ENCODE data around the gene TRAPPC6A.

TRAPPC6A gene

DNA sequence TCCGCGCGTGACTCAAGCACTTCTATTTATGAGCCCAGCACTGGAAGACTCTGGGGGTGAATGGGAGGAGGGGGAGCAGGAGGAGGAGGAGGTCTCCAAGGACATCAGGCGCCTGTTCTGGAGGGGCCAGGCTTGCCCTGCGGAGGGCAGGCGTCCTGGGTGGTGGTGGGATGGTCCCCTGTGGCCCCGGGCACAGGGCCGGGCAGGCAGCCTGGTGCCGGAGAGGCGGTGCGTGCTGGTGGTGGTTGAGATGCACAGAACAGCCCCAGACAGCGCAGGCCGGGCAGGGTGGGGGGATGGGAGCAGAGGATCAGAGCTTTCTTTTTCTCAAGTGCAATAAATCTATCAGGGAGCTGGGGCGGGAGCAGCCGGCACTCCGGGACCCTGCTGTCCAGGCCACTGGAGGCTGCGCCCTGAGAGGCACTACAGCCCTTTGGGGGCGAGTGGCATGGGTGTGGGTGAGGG, 31.3 kb downstream of the TRAPPC6A start:
- Mint-ChIP-seq H3K4me1 (peaks cover 23% of the 10 kb centered on the region), H3K9me3 (no peaks in the 10 kb centered on the region), H3K27ac (ENCODE audit: low read depth) (no peak overlapping the region), H3K4me3 (no peak overlapping the region), H3K27me3 (no peaks in the 10 kb centered on the region), H3K36me3 (ENCODE audit: insufficient read depth) (peaks cover 7% of the 10 kb centered on the region)
- ATAC-seq (replicated peaks; ENCODE audit: extremely low read depth, poor library complexity, severe bottlenecking), result no peak
- DNase-seq (ENCODE audit: low spot score in 2 of 2), result no peak

DNA sequence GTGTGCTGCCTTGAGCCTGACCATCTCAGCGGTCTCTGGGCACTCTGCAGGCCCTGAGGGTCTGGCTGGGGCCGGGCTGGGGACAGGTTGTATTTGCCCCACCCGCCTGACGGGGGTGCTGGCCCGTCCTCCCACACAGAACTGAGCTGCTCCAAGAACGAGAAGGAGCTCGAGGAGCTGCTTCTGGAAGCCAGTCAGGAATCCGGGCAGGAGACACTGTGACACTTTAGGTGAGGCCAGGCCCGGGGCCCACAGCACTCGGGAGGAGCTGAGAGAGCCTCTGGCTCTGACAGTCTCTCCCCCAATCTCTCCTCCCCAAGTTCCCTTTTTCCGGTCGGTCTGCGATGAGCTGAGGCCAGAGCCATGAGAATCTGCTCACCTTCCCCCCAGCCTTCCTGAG, 31.8 kb downstream of the TRAPPC6A start:
- no peaks in the 10 kb centered on the region for H3K9me3 Mint-ChIP-seq
- no peak for DNase-seq (ENCODE audit: low spot score in 2 of 2)
- peaks cover 5% of the 10 kb centered on the region for H3K36me3 Mint-ChIP-seq (ENCODE audit: insufficient read depth)
- H3K4me1 Mint-ChIP-seq, result peaks cover 18% of the 10 kb centered on the region
- no peak overlapping the region for H3K4me3 Mint-ChIP-seq
- ATAC-seq (replicated peaks; ENCODE audit: extremely low read depth, poor library complexity, severe bottlenecking), result no peak
- H3K27me3 Mint-ChIP-seq, result no peaks in the 10 kb centered on the region
- no peak overlapping the region for H3K27ac Mint-ChIP-seq (ENCODE audit: low read depth)

DNA sequence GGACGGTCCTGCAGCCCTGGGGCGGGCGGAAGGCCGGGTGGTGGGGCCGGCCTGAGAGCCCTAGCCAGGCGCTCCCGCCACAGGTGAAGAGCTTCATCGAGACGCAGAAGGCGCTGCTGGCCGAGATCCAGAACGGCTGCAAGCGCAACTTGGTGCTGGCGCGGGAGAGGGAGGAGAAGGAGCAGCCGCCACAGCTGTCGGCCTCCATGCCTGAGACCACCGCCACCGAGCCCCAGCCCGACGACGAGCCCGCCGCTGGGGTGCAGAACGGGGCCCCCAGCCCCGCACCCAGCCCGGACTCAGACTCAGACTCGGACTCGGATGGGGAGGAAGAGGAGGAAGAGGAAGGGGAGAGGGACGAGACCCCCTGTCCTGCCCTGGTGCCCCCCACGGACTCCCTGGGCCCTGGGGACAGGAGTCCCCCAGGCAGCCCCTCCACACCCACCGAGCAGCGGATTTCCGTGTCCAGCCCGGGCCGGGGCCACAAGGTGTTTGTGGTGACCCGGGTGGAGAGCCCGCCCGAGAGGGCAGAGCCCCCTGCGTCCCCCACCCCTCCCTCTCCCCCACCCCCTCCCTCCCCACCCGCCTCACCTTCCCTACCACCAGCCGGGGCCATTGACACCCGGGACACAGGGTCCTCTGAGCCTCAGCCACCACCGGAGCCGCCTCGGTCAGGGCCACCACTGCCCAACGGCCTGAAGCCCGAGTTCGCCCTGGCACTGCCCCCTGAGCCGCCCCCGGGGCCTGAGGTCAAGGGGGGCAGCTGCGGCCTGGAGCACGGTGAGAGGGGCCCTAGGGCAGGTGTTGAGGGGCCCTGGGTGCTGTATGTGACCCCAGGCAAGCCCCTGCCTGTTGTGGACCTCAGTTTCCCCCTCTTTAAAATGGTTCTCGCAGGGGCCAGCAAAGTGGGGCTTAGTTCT, 32.5 kb downstream of the TRAPPC6A start:
- Mint-ChIP-seq H3K4me3 (no peak overlapping the region), H3K4me1 (peaks cover 16% of the 10 kb centered on the region), H3K36me3 (ENCODE audit: insufficient read depth) (peaks cover 6% of the 10 kb centered on the region), H3K27ac (ENCODE audit: low read depth) (no peak overlapping the region), H3K27me3 (no peaks in the 10 kb centered on the region), H3K9me3 (no peaks in the 10 kb centered on the region)
- ATAC-seq (replicated peaks; ENCODE audit: extremely low read depth, poor library complexity, severe bottlenecking) (no peak), DNase-seq (ENCODE audit: low spot score in 2 of 2) (no peak)

DNA sequence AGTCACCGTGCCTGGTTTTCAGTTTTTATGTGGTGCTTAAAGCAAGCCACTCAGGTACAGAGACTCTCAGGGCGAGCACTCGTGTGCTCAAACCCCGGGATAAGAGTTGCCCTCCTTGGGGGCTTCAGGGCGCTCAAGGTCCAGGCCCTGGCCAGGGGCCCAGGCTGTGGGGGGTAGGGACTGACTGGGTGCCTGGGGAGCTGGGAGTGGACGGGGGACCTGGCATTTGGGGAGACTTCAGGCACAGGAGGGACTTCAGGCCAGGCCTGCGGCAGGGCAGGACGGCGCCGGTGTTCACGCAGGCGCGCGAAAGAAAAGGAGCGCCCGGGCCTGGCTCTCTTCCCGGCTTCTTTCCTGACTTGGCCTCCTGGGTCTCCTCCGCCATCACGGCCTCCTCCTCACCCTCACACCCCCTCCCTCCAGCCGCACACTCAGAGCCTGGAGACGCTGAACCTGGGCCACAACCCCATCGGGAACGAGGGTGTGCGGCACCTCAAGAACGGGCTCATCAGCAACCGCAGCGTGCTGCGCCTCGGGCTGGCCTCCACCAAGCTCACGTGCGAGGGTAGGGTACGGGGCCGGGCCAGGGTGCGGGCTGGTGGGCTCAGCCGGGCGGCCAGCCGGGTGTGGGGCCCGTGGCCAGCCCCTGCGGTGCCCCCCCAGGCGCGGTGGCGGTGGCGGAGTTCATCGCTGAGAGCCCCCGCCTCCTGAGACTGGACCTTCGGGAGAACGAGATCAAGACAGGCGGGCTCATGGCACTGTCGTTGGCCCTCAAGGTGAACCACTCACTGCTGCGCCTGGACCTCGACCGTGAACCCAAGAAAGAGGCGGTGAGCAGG, 33.4 kb downstream of the TRAPPC6A start:
- DNase-seq (ENCODE audit: low spot score in 2 of 2) (no peak), ATAC-seq (replicated peaks; ENCODE audit: extremely low read depth, poor library complexity, severe bottlenecking) (no peak)
- H3K36me3 Mint-ChIP-seq (ENCODE audit: insufficient read depth), result peaks cover 9% of the 10 kb centered on the region

DNA sequence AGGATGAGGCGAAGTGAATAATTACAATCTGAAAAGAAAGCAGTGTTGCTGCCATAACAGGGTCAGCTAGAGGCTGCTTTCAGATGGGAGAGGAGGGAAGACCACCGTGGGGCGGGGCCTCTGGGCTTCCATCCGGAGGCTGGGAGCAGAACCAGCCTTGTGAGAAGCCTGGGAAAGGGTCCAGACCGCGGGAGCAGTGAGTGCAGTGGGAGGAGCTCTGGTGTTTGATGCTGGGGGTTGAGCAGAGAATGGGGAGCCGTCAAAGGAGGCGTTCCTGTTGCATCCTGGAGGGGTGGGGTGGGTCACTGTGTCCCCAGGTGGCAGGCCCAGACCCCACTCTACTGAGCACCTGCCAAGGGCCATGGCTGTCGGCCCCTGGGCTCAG, 35.3 kb downstream of the TRAPPC6A start:
- H3K27ac Mint-ChIP-seq (ENCODE audit: low read depth), result peak overlapping the region; percentile 53
- peaks cover 14% of the 10 kb centered on the region for H3K4me1 Mint-ChIP-seq
- DNase-seq (ENCODE audit: low spot score in 2 of 2) (no peak), ATAC-seq (replicated peaks; ENCODE audit: extremely low read depth, poor library complexity, severe bottlenecking) (no peak)
- no peaks in the 10 kb centered on the region for H3K9me3 Mint-ChIP-seq
- no peak overlapping the region for H3K4me3 Mint-ChIP-seq
- H3K36me3 Mint-ChIP-seq (ENCODE audit: insufficient read depth), result peaks cover 9% of the 10 kb centered on the region
- no peaks in the 10 kb centered on the region for H3K27me3 Mint-ChIP-seq

More for the DNA sequence above, 33.4 kb downstream of the TRAPPC6A start:
- Mint-ChIP-seq H3K9me3 (no peaks in the 10 kb centered on the region), H3K4me1 (peaks cover 15% of the 10 kb centered on the region), H3K27me3 (no peaks in the 10 kb centered on the region), H3K27ac (ENCODE audit: low read depth) (no peak overlapping the region), H3K4me3 (no peak overlapping the region)

- ATAC-seq (replicated peaks; ENCODE audit: extremely low read depth, poor library complexity, severe bottlenecking) (no peak), DNase-seq (ENCODE audit: low spot score in 2 of 2) (no peak)
- Mint-ChIP-seq H3K4me1 (peaks cover 19% of the 10 kb centered on the region), H3K27ac (ENCODE audit: low read depth) (peak overlapping the region; percentile 53), H3K4me3 (no peak overlapping the region), H3K27me3 (no peaks in the 10 kb centered on the region), H3K36me3 (ENCODE audit: insufficient read depth) (peaks cover 8% of the 10 kb centered on the region), H3K9me3 (no peaks in the 10 kb centered on the region)
These were observed 35.9 kb downstream of the TRAPPC6A start for GRCh38 chr19:45142016-45142725.

DNA sequence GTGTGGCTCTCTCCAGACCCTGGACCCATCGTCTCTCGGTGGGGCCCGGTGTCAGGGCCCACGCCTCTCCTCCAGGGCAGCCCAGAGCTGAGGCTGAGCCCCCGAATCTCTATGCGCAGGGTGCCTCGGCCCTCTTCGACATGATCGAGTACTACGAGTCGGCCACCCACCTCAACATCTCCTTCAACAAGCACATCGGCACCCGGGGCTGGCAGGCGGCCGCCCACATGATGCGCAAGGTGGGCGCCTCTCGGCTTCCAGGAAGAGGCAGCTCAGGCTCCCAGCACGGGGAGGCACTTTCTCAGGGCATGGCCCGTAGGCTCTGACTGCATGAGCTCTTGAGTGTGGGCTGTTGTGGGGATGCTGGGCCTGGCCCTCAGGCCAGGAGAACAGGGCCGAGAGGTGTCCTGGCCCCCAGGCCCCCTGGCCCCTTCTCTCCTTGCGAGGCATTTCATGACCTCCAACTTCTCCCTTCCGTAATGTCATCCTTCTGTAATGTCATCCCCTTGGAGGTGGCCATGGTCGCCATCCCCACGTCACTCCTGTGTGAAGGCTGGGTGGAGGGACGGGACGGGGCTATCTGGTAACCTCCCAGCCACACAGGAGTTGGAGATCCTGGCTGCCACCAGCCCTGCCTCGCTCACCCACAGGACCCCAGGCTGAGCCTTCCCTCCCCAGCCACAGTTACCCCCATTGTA, 36.7 kb downstream of the TRAPPC6A start:
- no peaks in the 10 kb centered on the region for H3K27me3 Mint-ChIP-seq
- H3K4me3 Mint-ChIP-seq, result no peak overlapping the region
- DNase-seq (ENCODE audit: low spot score in 2 of 2) (no peak), ATAC-seq (replicated peaks; ENCODE audit: extremely low read depth, poor library complexity, severe bottlenecking) (no peak)
- H3K4me1 Mint-ChIP-seq, result peaks cover 24% of the 10 kb centered on the region
- H3K9me3 Mint-ChIP-seq, result no peaks in the 10 kb centered on the region
- peaks cover 7% of the 10 kb centered on the region for H3K36me3 Mint-ChIP-seq (ENCODE audit: insufficient read depth)
- H3K27ac Mint-ChIP-seq (ENCODE audit: low read depth), result no peak overlapping the region

- Mint-ChIP-seq H3K4me3 (no peak overlapping the region), H3K9me3 (no peaks in the 10 kb centered on the region), H3K27ac (ENCODE audit: low read depth) (no peak overlapping the region), H3K4me1 (peaks cover 24% of the 10 kb centered on the region), H3K36me3 (ENCODE audit: insufficient read depth) (peaks cover 7% of the 10 kb centered on the region), H3K27me3 (no peaks in the 10 kb centered on the region)
- no peak for DNase-seq (ENCODE audit: low spot score in 2 of 2)
- ATAC-seq (replicated peaks; ENCODE audit: extremely low read depth, poor library complexity, severe bottlenecking), result no peak
These were observed 37.5 kb downstream of the TRAPPC6A start for GRCh38 chr19:45140533-45140932.

DNA sequence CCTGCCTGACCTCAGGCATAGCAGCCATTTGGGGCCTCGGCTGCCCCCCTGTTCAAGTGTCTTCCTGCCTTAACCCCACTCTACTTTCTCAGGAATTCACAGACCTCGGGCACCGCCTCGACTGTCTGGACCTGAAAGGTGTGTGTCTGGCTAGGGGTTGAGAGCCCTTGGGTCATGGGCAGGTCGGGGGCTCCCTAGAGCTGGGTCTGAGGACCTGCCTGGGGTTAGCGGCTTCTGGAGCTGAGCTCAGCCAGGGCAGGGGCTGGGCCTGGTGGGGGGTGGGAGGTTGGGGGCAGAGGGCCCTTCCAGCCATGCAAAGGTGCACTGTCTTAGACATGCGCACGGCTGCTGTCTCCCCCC, 37.9 kb downstream of the TRAPPC6A start:
- Mint-ChIP-seq H3K36me3 (ENCODE audit: insufficient read depth) (peaks cover 9% of the 10 kb centered on the region), H3K4me3 (no peak overlapping the region), H3K27ac (ENCODE audit: low read depth) (no peak overlapping the region), H3K27me3 (no peaks in the 10 kb centered on the region), H3K4me1 (peaks cover 24% of the 10 kb centered on the region), H3K9me3 (no peaks in the 10 kb centered on the region)
- ATAC-seq (replicated peaks; ENCODE audit: extremely low read depth, poor library complexity, severe bottlenecking) (no peak), DNase-seq (ENCODE audit: low spot score in 2 of 2) (no peak)

GRCh38 chr19:45139286-45140143, 38.5 kb downstream of the TRAPPC6A start:
- no peak for DNase-seq (ENCODE audit: low spot score in 2 of 2)
- H3K27ac Mint-ChIP-seq (ENCODE audit: low read depth), result no peak overlapping the region
- H3K36me3 Mint-ChIP-seq (ENCODE audit: insufficient read depth), result peaks cover 9% of the 10 kb centered on the region
- H3K9me3 Mint-ChIP-seq, result no peaks in the 10 kb centered on the region
- no peak for ATAC-seq (replicated peaks; ENCODE audit: extremely low read depth, poor library complexity, severe bottlenecking)
- H3K4me1 Mint-ChIP-seq, result peaks cover 25% of the 10 kb centered on the region
- no peaks in the 10 kb centered on the region for H3K27me3 Mint-ChIP-seq
- no peak overlapping the region for H3K4me3 Mint-ChIP-seq

DNA sequence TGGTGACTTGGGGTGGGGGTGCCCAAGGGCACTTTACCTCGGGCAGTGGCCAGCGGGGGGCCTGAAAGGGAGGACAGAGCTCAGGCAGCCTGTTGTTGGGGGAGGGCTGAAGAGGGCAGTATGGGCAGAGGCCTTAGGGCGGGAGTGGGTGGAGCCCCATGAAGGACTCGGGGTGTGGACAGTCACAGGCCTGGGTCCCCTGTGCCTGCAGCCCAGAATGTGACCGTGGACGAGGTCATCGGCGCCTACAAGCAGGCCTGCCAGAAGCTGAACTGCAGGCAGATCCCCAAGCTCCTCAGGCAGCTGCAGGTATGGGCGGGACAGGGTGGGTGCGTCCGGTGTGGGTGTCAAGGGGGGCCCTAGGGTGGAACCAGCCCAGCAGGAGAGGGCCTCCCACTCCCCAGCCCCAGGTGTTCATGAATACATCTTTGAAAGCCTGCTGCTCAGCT, 39.7 kb downstream of the TRAPPC6A start:
- DNase-seq (ENCODE audit: low spot score in 2 of 2) (no peak), ATAC-seq (replicated peaks; ENCODE audit: extremely low read depth, poor library complexity, severe bottlenecking) (no peak)
- H3K9me3 Mint-ChIP-seq, result no peaks in the 10 kb centered on the region
- peaks cover 36% of the 10 kb centered on the region for H3K4me1 Mint-ChIP-seq
- no peak overlapping the region for H3K4me3 Mint-ChIP-seq
- H3K27me3 Mint-ChIP-seq, result no peaks in the 10 kb centered on the region
- no peak overlapping the region for H3K27ac Mint-ChIP-seq (ENCODE audit: low read depth)
- H3K36me3 Mint-ChIP-seq (ENCODE audit: insufficient read depth), result peaks cover 12% of the 10 kb centered on the region
